Lower lobe of right lung (tissue), 2 donors: Measurements from ENCODE around the gene ADAMTS7. TPM values are rescaled to one million over a fixed set of nuclear protein-coding genes. Genes with fewer than 3 reads are reported as not detected.
"Not testable (repeated sequence)": the region's sequence is repeated elsewhere in the genome, so short reads cannot be mapped to it uniquely, and the experiment has no call there.

Experiments used
- ATAC-seq, 2 donors: fragments of 200-7000 bp; cut with Tn5 transposase; one replicate each; pipeline ENCODE4 v1.9.1; 2020 to 2022; ENCODE audit warnings: mild to moderate bottlenecking in 2 of 2, moderate library complexity in 2 of 2
- DNase-seq: peaks from one replicate; pipeline ENCODE4 v3.0.0-alpha.2; 2020
- H3K27ac ChIP-seq: fragments of 200-600 bp; one replicate; pipeline ENCODE4 v1.8.0; 2022
- H3K27me3 ChIP-seq: fragments of 200-600 bp; one replicate; pipeline ENCODE4 v1.8.0; 2022; ENCODE audit warnings: low read depth
- H3K36me3 ChIP-seq: fragments of 200-600 bp; one replicate; pipeline ENCODE4 v1.8.0; 2022; ENCODE audit warnings: mild to moderate bottlenecking
- H3K4me1 ChIP-seq: fragments of 200-600 bp; one replicate; pipeline ENCODE4 v1.8.0; 2022
- H3K4me3 ChIP-seq: fragments of 200-600 bp; one replicate; pipeline ENCODE4 v1.8.0; 2022; ENCODE audit warnings: mild to moderate bottlenecking
- H3K9me3 ChIP-seq: fragments of 200-600 bp; one replicate; pipeline ENCODE4 v1.8.0; 2022
- intact Hi-C: fragments of 100-400 bp; cut with DNase I; formaldehyde crosslinking; loops from one replicate; pipeline ENCODE4 v1.11.0; 2022
- total RNA-seq: library from RNA; stranded (reverse); fragmentation: NEBNext Ultra II Directional; extraction: Animal tissue kit (Norgen Biotek cat#: 25700); gene quantifications from one replicate; pipeline ENCODE4 v1.2.1, GENCODE V29; 2021
- TF ChIP-seq, protein P1 (sequence below): fragments of 200-600 bp; IDR thresholded peaks from one replicate; pipeline ENCODE4 v1.8.0; 2022; ENCODE audit warnings: antibody characterized with exemption, mild to moderate bottlenecking
- donor health status: DM: no; HTN: yes; CAD: no; lungs with severe emphysema.

ADAMTS7 gene
- total RNA-seq, 1 donor from 2014 or later, result 5.3 TPM

DNA sequence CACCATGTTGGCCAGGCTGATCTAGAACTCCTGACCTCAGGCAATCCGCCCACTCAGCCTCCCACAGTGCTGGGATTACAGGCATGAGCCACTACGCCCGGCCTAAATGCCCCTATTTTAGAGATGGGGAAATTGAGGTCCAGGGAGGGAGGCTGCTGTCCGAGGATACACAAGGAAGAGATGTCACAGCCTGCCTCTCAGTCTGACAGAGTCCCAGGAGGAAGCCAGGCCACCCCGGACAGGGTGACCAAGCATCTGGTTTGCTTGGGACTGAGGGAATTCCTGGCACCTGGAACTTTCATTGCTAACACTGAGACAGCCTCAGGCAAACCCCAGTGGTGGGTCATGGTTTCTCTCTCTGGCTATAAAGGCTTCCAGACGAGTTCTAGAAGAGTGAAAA is 30.6 kb upstream of the ADAMTS7 start:
- ATAC-seq (no peak), DNase-seq (no peak)
- no peak overlapping the region for H3K4me3 ChIP-seq
- H3K9me3 ChIP-seq, result no peaks in the 10 kb centered on the region
- no peaks in the 10 kb centered on the region for H3K27me3 ChIP-seq
- no peaks in the 10 kb centered on the region for H3K4me1 ChIP-seq
- intact Hi-C loops, result no loop called here
- no peaks in the 10 kb centered on the region for H3K36me3 ChIP-seq
- TF ChIP-seq, protein P1, sequence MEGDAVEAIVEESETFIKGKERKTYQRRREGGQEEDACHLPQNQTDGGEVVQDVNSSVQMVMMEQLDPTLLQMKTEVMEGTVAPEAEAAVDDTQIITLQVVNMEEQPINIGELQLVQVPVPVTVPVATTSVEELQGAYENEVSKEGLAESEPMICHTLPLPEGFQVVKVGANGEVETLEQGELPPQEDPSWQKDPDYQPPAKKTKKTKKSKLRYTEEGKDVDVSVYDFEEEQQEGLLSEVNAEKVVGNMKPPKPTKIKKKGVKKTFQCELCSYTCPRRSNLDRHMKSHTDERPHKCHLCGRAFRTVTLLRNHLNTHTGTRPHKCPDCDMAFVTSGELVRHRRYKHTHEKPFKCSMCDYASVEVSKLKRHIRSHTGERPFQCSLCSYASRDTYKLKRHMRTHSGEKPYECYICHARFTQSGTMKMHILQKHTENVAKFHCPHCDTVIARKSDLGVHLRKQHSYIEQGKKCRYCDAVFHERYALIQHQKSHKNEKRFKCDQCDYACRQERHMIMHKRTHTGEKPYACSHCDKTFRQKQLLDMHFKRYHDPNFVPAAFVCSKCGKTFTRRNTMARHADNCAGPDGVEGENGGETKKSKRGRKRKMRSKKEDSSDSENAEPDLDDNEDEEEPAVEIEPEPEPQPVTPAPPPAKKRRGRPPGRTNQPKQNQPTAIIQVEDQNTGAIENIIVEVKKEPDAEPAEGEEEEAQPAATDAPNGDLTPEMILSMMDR, result no peak
- no peak overlapping the region for H3K27ac ChIP-seq

DNA sequence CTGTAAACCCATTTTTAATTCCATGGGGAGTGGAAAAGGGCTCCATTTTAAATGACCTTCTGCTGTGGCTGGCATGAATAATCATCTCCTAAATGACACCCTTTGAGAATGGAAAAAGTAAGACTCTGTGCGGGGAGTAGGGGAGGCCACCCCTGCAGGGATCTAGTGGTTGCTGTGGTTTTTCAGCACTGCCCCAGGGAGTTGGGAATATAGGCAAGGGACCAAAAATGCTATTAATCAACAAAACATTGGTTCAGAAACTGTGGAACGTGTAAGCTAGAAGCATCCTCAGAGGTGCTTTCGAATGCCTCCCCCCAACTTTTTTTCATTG is 30.1 kb upstream of the ADAMTS7 start:
- no peak for DNase-seq
- no peaks in the 10 kb centered on the region for H3K4me1 ChIP-seq
- ATAC-seq, result no peak
- H3K27me3 ChIP-seq, result no peaks in the 10 kb centered on the region
- H3K9me3 ChIP-seq, result no peaks in the 10 kb centered on the region
- intact Hi-C loops, result no loop called here
- no peak overlapping the region for H3K4me3 ChIP-seq
- TF ChIP-seq, protein P1, result no peak
- no peaks in the 10 kb centered on the region for H3K36me3 ChIP-seq
- no peak overlapping the region for H3K27ac ChIP-seq

DNA sequence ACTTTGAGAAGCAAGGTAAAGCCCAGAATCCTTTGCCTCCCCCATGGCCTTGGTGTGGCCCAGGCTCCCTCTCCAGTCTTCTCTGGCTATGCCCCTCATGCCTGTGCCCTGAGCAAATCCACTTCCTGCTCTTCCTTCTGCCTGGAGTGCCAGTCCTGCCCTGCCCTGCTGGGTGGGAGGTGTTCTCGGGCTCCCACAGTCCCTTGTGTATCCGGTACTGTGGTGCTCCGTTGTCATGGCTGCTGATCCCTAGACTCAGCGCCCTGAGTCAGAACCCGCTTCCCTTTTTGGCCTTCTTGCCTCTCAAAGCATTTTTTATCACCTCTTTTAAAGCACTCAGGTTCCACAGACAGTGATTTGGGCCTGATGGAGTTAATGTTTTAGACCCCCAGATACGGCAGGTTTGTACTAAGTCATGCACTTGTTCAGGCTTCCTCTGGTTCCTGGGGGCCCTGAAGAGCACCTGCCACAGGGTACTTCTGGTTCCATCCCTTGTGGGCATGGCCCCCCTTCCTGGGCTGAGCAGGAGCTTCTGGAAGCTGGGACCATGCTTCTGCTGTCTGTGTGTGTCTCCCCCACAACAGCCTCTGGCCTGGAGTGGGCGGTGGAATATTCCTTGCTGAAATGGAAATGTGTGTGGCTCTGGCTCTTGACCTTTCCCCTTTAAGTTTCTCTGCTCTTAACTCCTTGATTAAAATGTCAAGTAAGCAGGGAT is 29.6 kb upstream of the ADAMTS7 start:
- Histone ChIP-seq H3K4me3 (no peak overlapping the region), H3K9me3 (no peaks in the 10 kb centered on the region), H3K27ac (no peak overlapping the region), H3K36me3 (no peaks in the 10 kb centered on the region), H3K27me3 (no peaks in the 10 kb centered on the region), H3K4me1 (no peaks in the 10 kb centered on the region)
- DNase-seq (peak; percentile 49), ATAC-seq (peak in 1 of 2 donors; percentile 77)
- TF ChIP-seq, protein P1, result no peak
- intact Hi-C loops, result no loop called here

DNA sequence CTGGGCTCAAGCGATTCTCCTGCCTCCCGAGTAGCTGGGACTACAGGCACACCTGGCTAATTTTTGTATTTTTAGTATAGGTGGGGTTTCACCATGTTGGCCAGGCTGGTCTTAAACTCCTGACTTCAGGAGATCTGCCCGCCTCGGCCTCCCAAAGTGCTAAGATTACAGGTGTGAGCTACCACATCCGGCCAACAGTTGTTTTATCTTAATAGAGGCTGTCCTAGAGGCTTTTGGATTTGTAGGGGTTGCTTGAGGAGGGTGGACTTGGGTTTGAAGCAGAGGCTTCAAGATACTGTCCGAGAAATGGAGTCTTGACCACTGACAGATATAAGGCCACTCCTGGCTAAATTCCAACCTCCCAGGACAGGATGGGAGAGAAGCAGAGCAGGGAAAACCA is 27.9 kb upstream of the ADAMTS7 start:
- H3K4me3 ChIP-seq, DNase-seq, H3K36me3 ChIP-seq, H3K27ac ChIP-seq, H3K4me1 ChIP-seq, H3K27me3 ChIP-seq, ATAC-seq, intact Hi-C loops, H3K9me3 ChIP-seq: not testable (repeated sequence)

DNA sequence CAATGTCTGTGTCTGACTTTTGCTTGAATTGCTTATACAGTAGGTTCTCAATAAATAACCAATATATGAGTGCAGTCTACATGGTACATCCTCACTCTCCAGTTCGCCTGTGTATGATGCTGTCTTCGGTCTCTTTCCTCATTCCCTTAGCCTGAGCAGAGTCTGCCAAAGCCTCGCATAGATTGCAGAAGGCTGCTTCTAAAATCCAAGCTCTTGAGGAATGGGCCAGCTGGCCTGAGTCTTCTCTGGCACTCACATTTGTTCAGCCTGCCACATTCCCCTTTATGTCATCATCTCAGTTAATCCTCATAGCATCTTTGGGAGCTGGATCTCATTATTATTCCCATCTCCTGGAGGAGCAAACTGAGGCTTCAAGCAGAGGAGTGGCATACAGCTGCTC is 27.2 kb upstream of the ADAMTS7 start:
- Histone ChIP-seq H3K27me3 (no peaks in the 10 kb centered on the region), H3K4me3 (no peak overlapping the region), H3K4me1 (no peaks in the 10 kb centered on the region), H3K9me3 (no peaks in the 10 kb centered on the region), H3K27ac (no peak overlapping the region), H3K36me3 (no peaks in the 10 kb centered on the region)
- ATAC-seq (no peak), DNase-seq (no peak)
- TF ChIP-seq, protein P1, result no peak
- intact Hi-C loops, result no loop called here

DNA sequence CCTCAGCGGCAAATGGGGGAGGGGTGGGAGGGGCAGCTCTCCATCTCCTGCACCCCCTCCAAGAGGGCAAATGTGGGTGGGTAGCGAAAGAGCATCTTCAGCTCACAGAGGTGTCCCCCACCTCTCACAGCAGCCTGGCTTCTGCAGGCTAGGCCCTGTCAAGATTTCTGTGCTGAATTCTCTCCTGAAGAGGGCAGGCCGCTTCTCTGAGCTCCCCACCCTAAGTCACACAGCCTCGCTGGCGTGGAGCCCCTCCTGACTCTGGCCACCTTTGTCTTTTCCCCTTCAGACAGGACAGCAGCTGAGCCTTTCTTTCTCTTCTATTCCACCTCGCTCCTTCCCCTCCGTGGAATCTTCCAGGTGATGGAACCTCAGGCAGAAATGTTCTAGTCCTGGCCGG is 26.3 kb upstream of the ADAMTS7 start:
- Histone ChIP-seq H3K9me3 (no peaks in the 10 kb centered on the region), H3K4me1 (no peaks in the 10 kb centered on the region), H3K36me3 (no peaks in the 10 kb centered on the region), H3K27ac (no peak overlapping the region), H3K4me3 (no peak overlapping the region), H3K27me3 (no peaks in the 10 kb centered on the region)
- TF ChIP-seq, protein P1, result no peak
- intact Hi-C loops, result no loop called here
- no peak for DNase-seq
- no peak for ATAC-seq
